IMR-90 (cell line): Measurements from ENCODE around the gene COPS4. TPM values are rescaled to one million over a fixed set of nuclear protein-coding genes. Genes with fewer than 3 reads are reported as not detected.

ENCODE experiments used
- ATAC-seq: fragments of 200-7000 bp; cut with Tn5 transposase; 2 replicates; pipeline ENCODE4 v1.9.1; 2020; ENCODE audit warnings: low read depth, mild to moderate bottlenecking, moderate library complexity
- BruUV-seq: library from RNA; stranded (reverse); fragments of 400-500 nt; replicated peaks from 2 replicates; lab custom pipeline; 2021; lab: Mats Ljungman, UMichigan
- CTCF ChIA-PET: fragments of 300-600 bp; formaldehyde crosslinking; extraction: SDS; loops from one replicate; lab custom pipeline; 2021; ENCODE audit warnings: antibody characterized with exemption; lab: Yijun Ruan, JAX
- POLR2A ChIA-PET: fragments of 300-600 bp; sonication (Branson Sonifier 250); formaldehyde crosslinking; loops from one replicate; lab custom pipeline; 2022; ENCODE audit warnings: antibody characterized with exemption; ENCODE audit not compliant: unreplicated experiment; lab: Charles Lee
- DNase-seq: peaks from one replicate; pipeline ENCODE4 v3.0.0; 2013
- H2AFZ ChIP-seq: replicated peaks from 2 replicates; pipeline ENCODE3; 2013; ENCODE audit warnings: low read length, mild to moderate bottlenecking; ENCODE audit not compliant: poor library complexity
- H2AK5ac ChIP-seq: 2 replicates; pipeline ENCODE4 v1.6.1; 2013; ENCODE audit warnings: low read depth, low read length, inconsistent platforms
- H2AK9ac ChIP-seq: replicated peaks from 2 replicates; pipeline ENCODE3; 2013; ENCODE audit warnings: mild to moderate bottlenecking, low read depth, low read length, moderate library complexity; ENCODE audit not compliant: poor library complexity
- H2BK120ac ChIP-seq: 2 replicates; pipeline ENCODE4 v1.6.1; 2013; ENCODE audit warnings: low read depth, low read length, inconsistent platforms
- H2BK15ac ChIP-seq: 3 replicates; pipeline ENCODE4 v1.6.1; 2013; ENCODE audit warnings: low read depth, low read length, inconsistent platforms
- H2BK20ac ChIP-seq: 2 replicates; pipeline ENCODE4 v1.6.1; 2013; ENCODE audit warnings: low read depth, mild to moderate bottlenecking, inconsistent platforms, low read length, moderate library complexity
- H2BK5ac ChIP-seq: 2 replicates; pipeline ENCODE4 v1.6.1; 2013; ENCODE audit warnings: mild to moderate bottlenecking, low read depth, low read length, inconsistent platforms; ENCODE audit not compliant: poor library complexity, severe bottlenecking
- H3K14ac ChIP-seq: replicated peaks from 2 replicates; pipeline ENCODE4 v1.6.1; 2013; ENCODE audit warnings: low read depth, low read length, inconsistent platforms
- H3K18ac ChIP-seq: 2 replicates; pipeline ENCODE4 v1.6.1; 2013; ENCODE audit warnings: low read depth, low read length, control low read depth
- H3K23ac ChIP-seq: 2 replicates; pipeline ENCODE4 v1.6.1; 2013; ENCODE audit warnings: low read depth, low read length, inconsistent platforms
- H3K27ac ChIP-seq: 2 replicates; pipeline ENCODE4 v1.5.1; 2013; ENCODE audit warnings: mild to moderate bottlenecking, control low read depth, low read length; ENCODE audit not compliant: insufficient read depth
- H3K27me3 ChIP-seq: 2 replicates; pipeline ENCODE4 v1.6.1; 2013; ENCODE audit warnings: low read length; ENCODE audit not compliant: control insufficient read depth, insufficient read depth
- H3K36me3 ChIP-seq: 2 replicates; pipeline ENCODE4 v1.6.1; 2013; ENCODE audit warnings: low read length, mixed read lengths; ENCODE audit not compliant: control insufficient read depth, insufficient read depth
- H3K4ac ChIP-seq: 2 replicates; pipeline ENCODE4 v1.6.1; 2013; ENCODE audit warnings: low read depth, low read length, inconsistent platforms
- H3K4me1 ChIP-seq: 2 replicates; pipeline ENCODE4 v1.6.1; 2013; ENCODE audit warnings: low read length, mixed read lengths; ENCODE audit not compliant: control insufficient read depth, insufficient read depth
- H3K4me2 ChIP-seq: 2 replicates; pipeline ENCODE4 v1.6.1; 2013; ENCODE audit warnings: low read depth, mild to moderate bottlenecking, control low read depth, low read length, moderate library complexity
- H3K4me3 ChIP-seq: 2 replicates; pipeline ENCODE4 v1.5.1; 2013; ENCODE audit warnings: low read depth, mild to moderate bottlenecking, control low read depth, low read length, moderate library complexity; ENCODE audit not compliant: insufficient read depth
- H3K56ac ChIP-seq: 2 replicates; pipeline ENCODE4 v1.6.1; 2013; ENCODE audit warnings: low read length, inconsistent platforms; ENCODE audit not compliant: insufficient read depth; ENCODE audit errors: extremely low read depth
- H3K79me1 ChIP-seq, 2 experiments: 2 replicates each; pipeline ENCODE4 v1.6.1; 2013; ENCODE audit warnings: low read length in 2 of 2, inconsistent platforms in 1 of 2, low read depth in 1 of 2
- H3K9ac ChIP-seq: 2 replicates; pipeline ENCODE4 v1.6.1; 2013; ENCODE audit warnings: low read depth, low read length, control low read depth
- H3K9me1 ChIP-seq: 2 replicates; pipeline ENCODE4 v1.6.1; 2013; ENCODE audit warnings: low read length, inconsistent platforms; ENCODE audit not compliant: insufficient read depth
- H3K9me3 ChIP-seq: 2 replicates; pipeline ENCODE4 v1.6.1; 2013; ENCODE audit warnings: low read length; ENCODE audit not compliant: control insufficient read depth, insufficient read depth
- H4K20me1 ChIP-seq: 2 replicates; pipeline ENCODE4 v1.6.1; 2013; ENCODE audit warnings: low read length, inconsistent platforms; ENCODE audit not compliant: insufficient read depth
- H4K5ac ChIP-seq: 2 replicates; pipeline ENCODE4 v1.6.1; 2013; ENCODE audit warnings: mild to moderate bottlenecking, low read depth, low read length, control low read depth
- H4K8ac ChIP-seq, 2 experiments: 2 replicates each; pipeline ENCODE4 v1.6.1; 2013; ENCODE audit warnings: low read depth in 2 of 2, low read length in 2 of 2, control low read depth in 1 of 2, inconsistent platforms in 1 of 2
- H4K91ac ChIP-seq: 2 replicates; pipeline ENCODE4 v1.6.1; 2013; ENCODE audit warnings: low read depth, low read length, inconsistent platforms; ENCODE audit not compliant: insufficient read depth
- BHLHE40 ChIP-seq: fragments of 150-350 bp; IDR thresholded peaks from 2 replicates; pipeline ENCODE4 v1.6.1; 2016; ENCODE audit warnings: mild to moderate bottlenecking, low read depth, low read length
- CEBPB ChIP-seq: IDR thresholded peaks from 2 replicates; pipeline ENCODE4 v1.6.1; 2012; ENCODE audit warnings: low read depth, low read length, improper control_type of control experiment
- ELK1 ChIP-seq: fragments of 150-350 bp; IDR thresholded peaks from 2 replicates; pipeline ENCODE4 v1.6.1; 2016; ENCODE audit warnings: low read depth, mild to moderate bottlenecking, low read length, moderate library complexity, borderline replicate concordance
- MAFK ChIP-seq: IDR thresholded peaks from 2 replicates; pipeline ENCODE4 v1.6.1; 2012; ENCODE audit warnings: low read depth, low read length, improper control_type of control experiment
- RAD21 ChIP-seq: IDR thresholded peaks from 2 replicates; pipeline ENCODE4 v1.6.1; 2012; ENCODE audit warnings: low read length, improper control_type of control experiment
- WGBS, 2 experiments: methylation state at CpG; one replicate each; pipeline versions ENCODE4 v1.1.5 to v1.1.7; 2013; ENCODE audit warnings: missing lambda C conversion rate in 2 of 2; ENCODE audit not compliant: insufficient read length in 1 of 2; ENCODE audit errors: extremely low coverage in 2 of 2; 5-methylcytosine and 5-hydroxymethylcytosine counted together
- dilution Hi-C: fragments of 300-500 bp; cut with HindIII; formaldehyde crosslinking; loops from one replicate; pipeline ENCODE4 v1.14.3; 2018; ENCODE audit warnings: low sequenced_read_pairs; ENCODE audit not compliant: unreplicated experiment
- in situ Hi-C: fragments of 300-500 bp; cut with MboI; formaldehyde crosslinking; loops from 3 replicates; pipeline ENCODE4 v1.14.3; 2019; ENCODE audit warnings: low sequenced_read_pairs, inconsistent platforms, mixed read lengths
- intact Hi-C: fragments of 100-400 bp; cut with micrococcal nuclease; formaldehyde crosslinking; loops from 2 replicates; pipeline ENCODE4 v1.10.0; 2022
- polyA plus RNA-seq, 3 experiments: library from polyadenylated mRNA; depleted of rRNA; stranded (reverse); fragments of >200 nt; gene quantifications; 2 replicates each; pipeline ENCODE4 v1.2.3, GENCODE V29; 2012; ENCODE audit warnings: low replicate concordance in 1 of 3
- total RNA-seq: library from RNA; depleted of rRNA; stranded (reverse); fragments of >200 nt; gene quantifications from 2 replicates; pipeline ENCODE4 v1.2.3, GENCODE V29; 2012

Gene COPS4
- total and polyA plus RNA-seq, 2 of the 4 experiments (the other 2 are of a cell fraction): 40.1 to 115 TPM

- Histone ChIP-seq H3K9me1 (peaks cover 2% of the 10 kb centered on the region; the same call in 1 of the 2 replicates), H3K56ac (no peak overlapping the region), H3K4me2 (no peak overlapping the region), H3K27me3 (no peaks in the 10 kb centered on the region), H3K79me1 (peaks cover 20 to 40% of the 10 kb centered on the region in 2 experiments), H4K8ac (no peak overlapping the region), H4K91ac (no peak overlapping the region), H3K4me3 (no peak overlapping the region), H3K9me3 (no peaks in the 10 kb centered on the region), H3K14ac (no peak overlapping the region), H4K20me1 (no peaks in the 10 kb centered on the region), H3K23ac (no peak overlapping the region), H2AK9ac (no peak overlapping the region), H3K9ac (no peak overlapping the region), H3K36me3 (no peaks in the 10 kb centered on the region), H2AFZ (no peak overlapping the region), H2AK5ac (no peak overlapping the region), H3K4ac (no peak overlapping the region), H3K27ac (no peak overlapping the region), H2BK120ac (no peak overlapping the region), H3K4me1 (no peaks in the 10 kb centered on the region), H2BK5ac (no peak overlapping the region), H3K18ac (no peak overlapping the region), H2BK20ac (no peak overlapping the region), H2BK15ac (no peak overlapping the region), H4K5ac (no peak overlapping the region)
- TF ChIP-seq BHLHE40: no peak
- peak; percentile 31; the same call in 1 of the 2 replicates for TF ChIP-seq CEBPB
- TF ChIP-seq ELK1: no peak
- TF ChIP-seq MAFK: 0 out of 2 replicates have a peak, but pooled peaks have one; percentile 1
- TF ChIP-seq RAD21: no peak
- dilution Hi-C loops (no loop called here), in situ Hi-C loops (loop anchor here (25.0 kb wide), 1 partner anchor 607 kb away; the partner anchor contains the start of genes ENOPH1 and HNRNPDL), intact Hi-C loops (no loop called here)
- ChIA-PET POLR2A (no interaction called here), CTCF (no interaction called here)
- DNase-seq (peak; percentile 44), ATAC-seq (no peak)
- no CpG with 5 or more reads among the region's 14 CpGs for WGBS, 2 experiments
- BruUV-seq: no TSS peak
Observed at GRCh38 chr4:83043801-83044407, 8.9 kb downstream of the COPS4 start.
